Skeletal muscle tissue (tissue), 4 donors: ENCODE results near the gene NDRG4. TPM values are rescaled to one million over a fixed set of nuclear protein-coding genes. Genes with fewer than 3 reads are reported as not detected.

Experiments used
- H3K27ac ChIP-seq: one replicate; pipeline ENCODE4 v1.7.0; 2013; ENCODE audit warnings: mild to moderate bottlenecking, low read depth, low read length, inconsistent platforms
- H3K27me3 ChIP-seq, 3 donors: one replicate each; pipeline ENCODE4 v1.7.0; 2013; ENCODE audit warnings: low read length in 3 of 3; ENCODE audit not compliant: control insufficient read depth in 3 of 3, insufficient read depth in 3 of 3
- H3K36me3 ChIP-seq, 3 donors: one replicate each; pipeline ENCODE4 v1.7.0; 2013; ENCODE audit warnings: low read length in 3 of 3; ENCODE audit not compliant: control insufficient read depth in 3 of 3, insufficient read depth in 3 of 3
- H3K4me1 ChIP-seq, 3 donors: one replicate each; pipeline ENCODE4 v1.7.0; 2013; ENCODE audit warnings: low read length in 3 of 3, mild to moderate bottlenecking in 3 of 3; ENCODE audit not compliant: control insufficient read depth in 3 of 3, insufficient read depth in 3 of 3
- H3K4me3 ChIP-seq, 3 donors: one replicate each; pipeline ENCODE4 v1.7.0; 2013; ENCODE audit warnings: low read length in 3 of 3
- H3K9ac ChIP-seq, 3 donors: one replicate each; pipeline ENCODE4 v1.7.0; 2013; ENCODE audit warnings: low read length in 3 of 3, mild to moderate bottlenecking in 3 of 3, moderate library complexity in 2 of 3, low read depth in 1 of 3
- H3K9me3 ChIP-seq, 3 donors: one replicate each; pipeline ENCODE4 v1.7.0; 2013; ENCODE audit warnings: low read length in 3 of 3; ENCODE audit not compliant: control insufficient read depth in 3 of 3
- total RNA-seq: library from RNA; depleted of rRNA; stranded (reverse); fragments of >200 nt; gene quantifications from one replicate; pipeline ENCODE4 v1.2.3, GENCODE V29; 2014
- donor health status: Osteomylitis.

The NDRG4 gene
- total RNA-seq, 1 donor from 2014 or later, result 11.5 TPM

- no peaks in the 10 kb centered on the region for H3K36me3 ChIP-seq
- H3K4me3 ChIP-seq, result no peak overlapping the region
- peaks cover 0 to 4% (median 0%) of the 10 kb centered on the region in 3 donors for H3K27me3 ChIP-seq
- peaks cover 6 to 8% (median 8%) of the 10 kb centered on the region in 3 donors for H3K4me1 ChIP-seq
- H3K27ac ChIP-seq, result no peak overlapping the region
- no peaks in the 10 kb centered on the region for H3K9me3 ChIP-seq
- H3K9ac ChIP-seq, result no peak overlapping the region
Measured at GRCh38 chr16:58492735-58493134, 7.2 kb upstream of the NDRG4 start.

GRCh38 chr16:58493756-58494431, 6.0 kb upstream of the NDRG4 start:
- H3K4me3 ChIP-seq, result no peak overlapping the region
- H3K27ac ChIP-seq, result no peak overlapping the region
- no peak overlapping the region for H3K9ac ChIP-seq
- H3K9me3 ChIP-seq, result no peaks in the 10 kb centered on the region
- peaks cover 0 to 4% (median 0%) of the 10 kb centered on the region in 3 donors for H3K27me3 ChIP-seq
- H3K4me1 ChIP-seq, result peaks cover 5 to 6% (median 6%) of the 10 kb centered on the region in 3 donors
- H3K36me3 ChIP-seq, result no peaks in the 10 kb centered on the region

- H3K4me3 ChIP-seq, result peak overlapping the region in 2 of 3 donors; percentile 11 to 41
Measured at GRCh38 chr16:58494981-58495520, 4.9 kb upstream of the NDRG4 start.

GRCh38 chr16:58495521-58496331, 4.2 kb upstream of the NDRG4 start:
- H3K9ac ChIP-seq, result peak overlapping the region in 2 of 3 donors; percentile 33 to 45
- no peaks in the 10 kb centered on the region for H3K36me3 ChIP-seq
- peak overlapping the region in 2 of 3 donors; percentile 11 to 41 for H3K4me3 ChIP-seq
- peaks cover 5 to 9% (median 6%) of the 10 kb centered on the region in 3 donors for H3K4me1 ChIP-seq
- H3K9me3 ChIP-seq, result no peaks in the 10 kb centered on the region
- peak overlapping the region; percentile 45 for H3K27ac ChIP-seq
- H3K27me3 ChIP-seq, result peaks cover 7 to 16% (median 8%) of the 10 kb centered on the region in 3 donors

More at GRCh38 chr16:58494981-58495520, 4.9 kb upstream of the NDRG4 start:
- peaks cover under 1 to 9% (median 1%) of the 10 kb centered on the region in 3 donors for H3K27me3 ChIP-seq
- H3K4me1 ChIP-seq, result peaks cover 5 to 6% (median 6%) of the 10 kb centered on the region in 3 donors
- peak overlapping the region in 1 of 3 donors; percentile 45 for H3K9ac ChIP-seq
- no peaks in the 10 kb centered on the region for H3K9me3 ChIP-seq
- no peaks in the 10 kb centered on the region for H3K36me3 ChIP-seq
- peak overlapping the region; percentile 45 for H3K27ac ChIP-seq

GRCh38 chr16:58497468-58497867, 2.5 kb upstream of the NDRG4 start:
- Histone ChIP-seq H3K4me1 (peaks cover 9 to 18% (median 10%) of the 10 kb centered on the region in 3 donors), H3K27me3 (peaks cover 24 to 33% (median 25%) of the 10 kb centered on the region in 3 donors), H3K9me3 (no peaks in the 10 kb centered on the region), H3K36me3 (no peaks in the 10 kb centered on the region), H3K9ac (no peak overlapping the region), H3K4me3 (no peak overlapping the region), H3K27ac (no peak overlapping the region)

- H3K4me1 ChIP-seq, result peaks cover 9 to 18% (median 10%) of the 10 kb centered on the region in 3 donors
- no peak overlapping the region for H3K9ac ChIP-seq
- H3K27ac ChIP-seq, result no peak overlapping the region
Measured at GRCh38 chr16:58497935-58498334, 2.0 kb upstream of the NDRG4 start.

GRCh38 chr16:58498341-58499091, 1.4 kb upstream of the NDRG4 start:
- Histone ChIP-seq H3K27me3 (peaks cover 28 to 44% (median 32%) of the 10 kb centered on the region in 3 donors), H3K27ac (no peak overlapping the region), H3K4me1 (peaks cover 9 to 18% (median 10%) of the 10 kb centered on the region in 3 donors)

More at GRCh38 chr16:58497935-58498334, 2.0 kb upstream of the NDRG4 start:
- peaks cover 25 to 38% (median 27%) of the 10 kb centered on the region in 3 donors for H3K27me3 ChIP-seq
- no peaks in the 10 kb centered on the region for H3K9me3 ChIP-seq
- no peak overlapping the region for H3K4me3 ChIP-seq
- H3K36me3 ChIP-seq, result no peaks in the 10 kb centered on the region

GRCh38 chr16:58499092-58499511, 841 bp upstream of the NDRG4 start:
- H3K9me3 ChIP-seq, result no peaks in the 10 kb centered on the region
- H3K27ac ChIP-seq, result no peak overlapping the region
- peaks cover 9 to 18% (median 10%) of the 10 kb centered on the region in 3 donors for H3K4me1 ChIP-seq
- H3K9ac ChIP-seq, result no peak overlapping the region
- no peaks in the 10 kb centered on the region for H3K36me3 ChIP-seq
- peaks cover 32 to 49% (median 33%) of the 10 kb centered on the region in 3 donors for H3K27me3 ChIP-seq
- no peak overlapping the region for H3K4me3 ChIP-seq

More at GRCh38 chr16:58498341-58499091, 1.4 kb upstream of the NDRG4 start:
- Histone ChIP-seq H3K4me3 (no peak overlapping the region), H3K9ac (no peak overlapping the region), H3K9me3 (no peaks in the 10 kb centered on the region), H3K36me3 (no peaks in the 10 kb centered on the region)
